ENCODE measurements around the gene PKD2.

PKD2 gene

DNA sequence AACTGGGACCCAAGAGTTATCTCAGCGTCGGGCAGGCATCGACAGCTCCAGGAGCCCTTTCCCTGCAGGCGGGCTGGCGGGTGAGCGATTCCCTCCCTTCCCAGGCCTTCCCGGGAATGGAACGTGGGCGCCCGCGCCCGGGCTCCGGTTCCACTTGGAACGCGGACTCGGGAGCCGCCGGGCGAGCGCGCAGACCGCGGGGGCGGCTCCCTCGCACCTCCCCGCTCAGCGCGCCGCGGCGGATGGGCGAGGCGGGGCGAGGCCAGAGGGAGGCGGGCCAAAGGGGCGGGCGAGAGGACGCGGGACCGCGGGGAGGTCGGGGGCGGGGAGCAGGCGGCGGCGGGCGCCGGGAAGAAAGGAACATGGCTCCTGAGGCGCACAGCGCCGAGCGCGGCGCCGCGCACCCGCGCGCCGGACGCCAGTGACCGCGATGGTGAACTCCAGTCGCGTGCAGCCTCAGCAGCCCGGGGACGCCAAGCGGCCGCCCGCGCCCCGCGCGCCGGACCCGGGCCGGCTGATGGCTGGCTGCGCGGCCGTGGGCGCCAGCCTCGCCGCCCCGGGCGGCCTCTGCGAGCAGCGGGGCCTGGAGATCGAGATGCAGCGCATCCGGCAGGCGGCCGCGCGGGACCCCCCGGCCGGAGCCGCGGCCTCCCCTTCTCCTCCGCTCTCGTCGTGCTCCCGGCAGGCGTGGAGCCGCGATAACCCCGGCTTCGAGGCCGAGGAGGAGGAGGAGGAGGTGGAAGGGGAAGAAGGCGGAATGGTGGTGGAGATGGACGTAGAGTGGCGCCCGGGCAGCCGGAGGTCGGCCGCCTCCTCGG lies at the start of gene PKD2:
Gene PKD2, plus strand, starts transcription at position 332 of the 818 bp plus-strand sequence. Its CDS starts 99 bp downstream, at position 431.
- peak; percentile 94 for DNase-seq (ENCODE audit: low spot score)

DNA sequence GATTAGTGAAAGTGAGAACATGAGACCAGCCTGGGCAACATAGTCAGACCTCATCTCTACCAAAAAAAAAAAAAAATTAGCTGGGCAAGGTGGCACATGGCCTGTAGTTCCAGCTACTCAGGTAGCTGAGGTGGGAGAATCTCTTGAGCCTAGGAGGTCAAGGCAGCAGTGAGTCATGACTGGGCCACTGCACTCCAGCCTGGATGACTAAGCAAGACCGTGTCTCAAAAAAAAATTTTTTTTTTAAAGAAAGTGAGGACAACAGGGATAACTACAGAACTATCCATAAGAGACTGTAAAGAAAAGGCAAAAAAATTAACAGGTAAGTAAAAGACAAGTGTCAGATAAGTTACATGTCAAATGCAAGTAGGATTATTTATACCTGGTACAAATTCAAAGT lies 45.4 kb upstream of the PKD2 start:
- no peak for DNase-seq (ENCODE audit: low spot score)

GRCh38 chr4:87962398-87963146 lies 44.9 kb upstream of the PKD2 start:
- DNase-seq (ENCODE audit: low spot score): no peak

GRCh38 chr4:87965501-87965975 lies 41.9 kb upstream of the PKD2 start:
- no peak for DNase-seq (ENCODE audit: low spot score)

DNA sequence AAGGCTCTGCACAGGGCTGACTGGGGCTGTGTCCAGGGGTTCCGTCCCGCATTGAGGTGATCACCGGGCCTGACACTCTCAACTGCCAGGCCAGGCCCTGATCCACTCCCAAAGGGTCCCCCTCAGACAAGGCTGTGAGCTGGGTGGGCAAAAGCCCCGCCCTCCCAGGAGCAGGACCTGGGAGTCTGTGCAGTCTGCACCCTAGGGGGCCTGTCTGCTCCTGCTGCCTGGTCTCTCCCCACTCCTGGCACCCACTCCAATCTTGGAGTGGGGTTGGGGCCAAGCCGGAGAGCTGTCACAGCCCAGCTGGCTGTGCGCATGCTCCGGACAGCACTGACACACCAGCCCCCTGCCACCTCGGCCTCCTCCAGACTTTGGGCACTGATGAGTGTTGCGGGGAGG lies 41.3 kb upstream of the PKD2 start:
- no peak for DNase-seq (ENCODE audit: low spot score)

- DNase-seq (ENCODE audit: low spot score): no peak
Observed at GRCh38 chr4:87967193-87967592, 40.2 kb upstream of the PKD2 start.

- no peak for DNase-seq (ENCODE audit: low spot score)
Observed at GRCh38 chr4:87970121-87970520, 37.3 kb upstream of the PKD2 start.

GRCh38 chr4:87971866-87972265 lies 35.6 kb upstream of the PKD2 start:
- DNase-seq (ENCODE audit: low spot score): no peak

DNA sequence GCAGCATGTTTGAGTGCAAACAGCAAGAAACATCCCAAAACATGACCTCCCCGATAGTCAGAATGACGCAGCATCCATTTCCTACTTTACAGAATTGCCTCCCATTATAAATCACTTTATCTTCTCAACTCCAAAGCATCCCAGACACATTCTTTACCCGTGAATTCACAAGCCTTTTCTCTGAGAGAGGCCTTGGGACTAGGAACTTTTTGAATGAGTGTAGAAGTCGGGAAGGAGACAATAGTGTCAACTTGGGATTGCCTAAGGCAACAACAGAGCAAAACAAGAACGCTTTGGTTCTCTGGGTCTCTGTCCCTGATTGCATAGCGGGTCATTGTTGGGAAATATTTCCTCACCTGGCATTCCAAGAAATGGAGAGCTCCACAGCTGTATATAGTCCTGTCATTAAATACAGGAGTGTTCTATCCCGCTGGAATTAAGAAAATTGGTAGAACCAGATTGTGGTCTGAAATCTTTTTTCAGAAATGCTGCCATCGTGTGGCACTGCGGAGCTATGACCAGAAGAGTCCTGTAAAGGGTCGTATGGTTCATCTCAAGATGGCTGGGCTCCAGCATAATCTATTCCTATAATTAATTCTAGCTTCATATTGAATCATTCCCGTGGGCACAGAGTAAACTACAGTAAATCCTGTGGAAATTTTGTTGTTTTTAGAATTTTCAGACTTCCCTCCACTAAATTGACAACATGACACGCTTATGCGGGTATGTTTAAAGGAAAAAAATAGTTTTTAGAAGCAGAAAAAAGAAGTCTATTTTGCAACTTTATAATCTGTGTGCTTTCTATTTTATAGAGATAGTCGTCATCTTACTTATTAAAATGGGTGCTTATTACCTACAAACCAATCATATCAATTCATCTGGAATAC lies 33.9 kb upstream of the PKD2 start:
- peak; percentile 72 for DNase-seq (ENCODE audit: low spot score)

- DNase-seq (ENCODE audit: low spot score): no peak
Observed at GRCh38 chr4:87974856-87975462, 32.5 kb upstream of the PKD2 start.

GRCh38 chr4:87975466-87975865 lies 32.0 kb upstream of the PKD2 start, which contains the start of gene SPP1:
TSS of gene SPP1 (plus strand) at chr4:87975714. CDS start at chr4:87976896, 1,182 bp downstream.
- no peak for DNase-seq (ENCODE audit: low spot score)

DNA sequence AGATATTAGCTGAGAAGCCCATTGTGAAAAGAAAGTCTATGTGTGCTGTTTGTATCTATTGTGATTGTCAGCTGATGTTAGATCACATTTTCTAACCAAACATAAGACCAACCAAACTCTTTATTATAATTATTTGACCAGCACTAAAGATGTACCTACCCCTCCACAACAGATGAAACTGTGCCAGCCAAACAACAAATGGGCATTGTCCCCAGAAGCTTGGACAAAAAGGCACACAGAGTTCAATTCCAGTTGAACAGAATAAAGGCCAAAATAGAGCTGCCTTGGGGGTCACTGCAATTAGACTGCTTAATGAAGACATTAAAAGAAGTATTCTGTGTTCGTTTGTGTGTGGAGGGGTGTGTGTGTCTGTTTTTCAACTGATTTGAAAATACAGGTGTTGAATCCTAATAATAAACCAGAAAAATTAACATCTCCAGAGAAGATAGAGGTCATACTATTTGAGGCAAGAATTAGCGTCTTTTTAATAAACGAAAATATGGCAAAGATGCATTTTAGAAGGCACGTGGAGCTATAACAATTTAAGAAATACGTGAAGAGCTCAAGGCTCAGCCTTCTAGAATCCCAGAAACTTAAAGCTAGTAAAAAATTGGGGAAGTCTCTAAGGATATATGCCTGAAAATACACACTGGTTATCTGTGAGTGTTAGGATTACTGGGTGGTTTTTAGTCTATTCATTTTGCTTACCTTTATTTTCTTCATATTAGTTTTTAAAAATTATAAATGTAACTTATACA lies 29.7 kb upstream of the PKD2 start:
- DNase-seq (ENCODE audit: low spot score): no peak

DNA sequence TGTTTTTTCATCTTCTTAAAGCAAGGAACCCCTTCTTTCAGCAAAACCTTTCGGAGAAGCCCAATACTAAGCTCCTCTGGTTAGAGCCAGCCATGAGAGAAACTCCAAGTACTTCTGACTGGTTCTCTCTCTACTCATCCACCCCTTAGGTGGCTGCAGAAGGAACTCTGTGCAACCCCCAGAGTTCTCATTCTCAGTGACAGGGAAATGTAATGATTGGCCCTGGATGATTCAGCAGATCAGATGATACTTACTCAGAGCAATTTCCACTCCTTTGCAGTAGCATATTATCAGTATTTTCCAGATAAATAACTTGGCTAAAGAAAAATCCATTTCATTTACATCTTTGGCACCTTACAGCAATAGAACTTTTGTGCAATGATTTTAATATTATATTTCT lies 28.8 kb upstream of the PKD2 start:
- no peak for DNase-seq (ENCODE audit: low spot score)

DNA sequence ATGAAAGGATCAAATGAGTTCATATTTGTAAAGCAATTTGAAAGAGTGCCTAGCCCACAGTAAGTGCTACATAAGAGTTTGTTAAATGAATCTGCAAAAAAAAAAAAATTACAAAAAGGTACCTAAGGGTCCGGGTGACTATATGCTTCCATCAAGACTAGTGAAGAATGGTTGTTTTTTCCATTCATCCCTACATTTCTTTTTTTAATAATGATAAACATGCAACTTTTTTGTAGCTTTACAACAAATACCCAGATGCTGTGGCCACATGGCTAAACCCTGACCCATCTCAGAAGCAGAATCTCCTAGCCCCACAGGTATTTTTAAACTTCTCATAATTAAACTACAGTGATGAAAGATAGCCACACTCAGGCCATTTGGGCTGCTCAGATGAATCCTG lies 27.6 kb upstream of the PKD2 start:
- DNase-seq (ENCODE audit: low spot score): no peak

DNA sequence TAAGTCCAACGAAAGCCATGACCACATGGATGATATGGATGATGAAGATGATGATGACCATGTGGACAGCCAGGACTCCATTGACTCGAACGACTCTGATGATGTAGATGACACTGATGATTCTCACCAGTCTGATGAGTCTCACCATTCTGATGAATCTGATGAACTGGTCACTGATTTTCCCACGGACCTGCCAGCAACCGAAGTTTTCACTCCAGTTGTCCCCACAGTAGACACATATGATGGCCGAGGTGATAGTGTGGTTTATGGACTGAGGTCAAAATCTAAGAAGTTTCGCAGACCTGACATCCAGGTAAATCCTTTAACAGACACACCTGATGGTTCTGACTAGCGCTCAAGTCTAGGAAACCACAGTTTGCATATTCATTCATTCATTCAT lies 25.9 kb upstream of the PKD2 start:
- no peak for DNase-seq (ENCODE audit: low spot score)

- DNase-seq (ENCODE audit: low spot score): no peak
Observed at GRCh38 chr4:87982036-87982435, 25.4 kb upstream of the PKD2 start.

GRCh38 chr4:87982446-87983010 lies 24.9 kb upstream of the PKD2 start:
- DNase-seq (ENCODE audit: low spot score): no peak

- no peak for DNase-seq (ENCODE audit: low spot score)
Observed at GRCh38 chr4:87983996-87984395, 23.4 kb upstream of the PKD2 start.

DNA sequence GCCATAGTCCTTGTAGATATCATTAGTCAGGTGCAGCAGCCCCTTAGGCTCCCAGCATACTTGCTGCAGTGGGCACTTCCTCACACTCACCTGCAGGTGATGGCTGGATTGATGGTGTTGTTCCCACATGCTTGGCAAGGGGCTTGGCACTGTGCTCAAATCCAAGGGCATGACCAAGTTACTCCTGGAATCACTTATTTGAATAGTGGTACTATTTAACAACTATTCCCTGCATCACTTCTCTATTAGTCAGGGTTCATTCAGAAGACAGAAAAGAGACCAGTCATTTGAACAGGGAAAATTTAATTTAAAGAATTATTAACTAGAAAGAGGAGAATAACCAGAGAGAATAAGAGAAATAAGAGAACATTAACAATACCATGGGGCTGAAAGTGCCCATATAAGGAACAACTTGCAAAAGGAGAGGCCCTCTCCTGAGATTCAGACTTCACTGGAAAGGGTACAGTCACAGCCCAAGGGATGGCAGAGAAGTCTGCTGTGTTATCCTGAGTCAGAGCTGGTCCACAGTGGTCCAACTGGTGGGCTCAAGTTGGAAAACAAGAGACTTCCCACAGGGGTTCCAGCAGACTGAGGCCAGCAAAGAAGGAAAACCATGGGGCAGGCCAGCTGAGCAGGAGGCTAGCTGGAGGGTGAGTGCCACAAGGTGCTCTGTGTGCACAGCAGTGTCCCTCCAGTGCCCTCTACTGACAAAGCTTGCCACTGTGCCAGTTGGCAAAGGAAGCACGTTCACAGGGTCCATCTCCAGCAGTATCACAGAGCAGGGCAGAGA lies 22.1 kb upstream of the PKD2 start:
- DNase-seq (ENCODE audit: low spot score): peak; percentile 77

DNA sequence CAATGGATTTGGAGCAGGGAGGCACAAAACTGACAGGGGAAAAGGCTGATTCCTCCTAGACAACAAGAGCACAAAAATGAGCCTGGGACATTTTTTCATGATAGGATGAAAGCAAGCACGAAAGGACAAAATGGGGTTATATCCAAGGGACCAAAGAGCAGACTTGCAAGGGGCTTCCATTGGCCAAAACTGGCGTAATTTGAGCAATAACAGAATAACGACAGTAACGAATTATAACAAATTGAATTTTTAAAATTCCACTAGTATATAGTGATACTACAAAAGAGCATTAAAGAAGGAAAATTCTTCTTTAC lies 21.6 kb upstream of the PKD2 start:
- DNase-seq (ENCODE audit: low spot score): no peak
